Aorta (tissue), 5 donors: ENCODE measurements around the gene MSI2. TPM values are rescaled to one million over a fixed set of nuclear protein-coding genes. Genes with fewer than 3 reads are reported as not detected.

Source experiments
- ATAC-seq: fragments of 200-7000 bp; cut with Tn5 transposase; one replicate; pipeline ENCODE4 v1.9.1; 2022; ENCODE audit warnings: moderate library complexity; ENCODE audit not compliant: low FRiP score
- DNase-seq, 2 donors: peaks; one replicate each; pipeline ENCODE4 v3.0.0-alpha.2; 2020
- H3K27ac ChIP-seq, 2 donors: one replicate each; pipeline ENCODE4 v1.5.1; 2013; ENCODE audit warnings: low read length in 2 of 2, mild to moderate bottlenecking in 2 of 2, moderate library complexity in 2 of 2, control low read depth in 1 of 2, inconsistent platforms in 1 of 2, low read depth in 1 of 2
- H3K27me3 ChIP-seq, 2 donors: one replicate each; pipeline ENCODE4 v1.6.1; 2013; ENCODE audit warnings: control low read depth in 1 of 2, low read length in 1 of 2, mild to moderate bottlenecking in 1 of 2, moderate library complexity in 1 of 2; ENCODE audit not compliant: insufficient read depth in 2 of 2, control insufficient read depth in 1 of 2
- H3K36me3 ChIP-seq, 2 donors: one replicate each; pipeline ENCODE4 v1.6.1; 2013; ENCODE audit warnings: control low read depth in 1 of 2, low read length in 1 of 2, mild to moderate bottlenecking in 1 of 2; ENCODE audit not compliant: insufficient read depth in 2 of 2, control insufficient read depth in 1 of 2
- H3K4me1 ChIP-seq, 2 donors: one replicate each; pipeline ENCODE4 v1.6.1; 2013; ENCODE audit warnings: low read length in 2 of 2, control low read depth in 1 of 2, mild to moderate bottlenecking in 1 of 2, moderate library complexity in 1 of 2; ENCODE audit not compliant: insufficient read depth in 2 of 2, control insufficient read depth in 1 of 2
- H3K4me3 ChIP-seq, 2 donors: one replicate each; pipeline ENCODE4 v1.5.1; 2013; ENCODE audit warnings: low read length in 2 of 2, control low read depth in 1 of 2, mild to moderate bottlenecking in 1 of 2
- H3K9me3 ChIP-seq: one replicate; pipeline ENCODE4 v1.6.1; 2013; ENCODE audit warnings: mild to moderate bottlenecking, low read length; ENCODE audit not compliant: control insufficient read depth
- WGBS, 2 donors: extraction: QIAGEN DNeasy Blood & Tissue Kit; methylation state at CpG; one replicate each; pipeline ENCODE4 v1.1.7; 2013; 5-methylcytosine and 5-hydroxymethylcytosine counted together
- intact Hi-C, 2 donors: fragments of 100-400 bp; cut with DNase I; formaldehyde crosslinking; loops; one replicate each; pipeline versions ENCODE4 v1.14.2 to v1.15.0; 2022
- polyA plus RNA-seq, 2 donors: library from polyadenylated mRNA; stranded (reverse); fragments of 200-250 nt; gene quantifications; one replicate each; pipeline ENCODE4 v1.2.3, GENCODE V29; 2013
- total RNA-seq, 2 donors: library from RNA; stranded (reverse); fragmentation: NEBNext Ultra II Directional; extraction: Animal tissue kit (Norgen Biotek cat#: 25700); gene quantifications; one replicate each; pipeline ENCODE4 v1.2.1, GENCODE V29; 2021
- donor health status: healthy with polysubstance abuse.
- donor health status: Bipolar disorder and iron deficiency.
- donor health status: DM: no; HTN: no; CAD: no.
- donor health status: DM: no; HTN: no; CAD: no.
- donor health status: DM: yes; HTN: yes; CAD: no.

The MSI2 gene
- total and polyA plus RNA-seq, 4 donors, result 9.3 to 48.2 (median 29.1) TPM

GRCh38 chr17:57548421-57549410 is 292.4 kb downstream of the MSI2 start:
- Histone ChIP-seq H3K4me1 (no peaks in the 10 kb centered on the region), H3K9me3 (no peaks in the 10 kb centered on the region), H3K27ac (no peak overlapping the region), H3K4me3 (no peak overlapping the region), H3K36me3 (no peaks in the 10 kb centered on the region), H3K27me3 (no peaks in the 10 kb centered on the region)
- intact Hi-C loops, result loop anchor here in 1 of 2 donors (10.0 kb wide), 1 partner anchor 294 kb away; the partner anchor contains the start of gene MSI2
- WGBS, 2 donors, result 67 to 73% methylated on average over 19 of the region's 19 CpGs
- peak; percentile 74 for ATAC-seq
- no peak for DNase-seq

DNA sequence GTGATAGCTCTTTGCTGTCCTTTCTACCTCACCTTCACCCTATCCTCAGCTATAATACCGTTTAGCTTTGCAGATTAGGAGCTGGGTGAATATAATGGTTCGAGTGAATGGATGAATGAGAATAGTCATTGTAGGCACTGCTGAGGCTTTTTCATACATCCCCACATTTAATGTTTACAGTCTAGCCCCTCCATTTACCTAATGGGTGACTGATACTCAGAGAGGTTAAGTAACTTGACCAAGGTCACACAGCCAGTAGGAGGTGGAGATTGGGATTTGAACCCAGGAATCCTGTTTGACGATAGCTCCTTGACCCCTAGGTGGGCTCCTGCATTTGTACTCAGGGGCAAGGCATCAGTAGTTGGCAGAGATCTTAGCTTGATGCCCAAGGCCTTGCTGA is 293.1 kb downstream of the MSI2 start:
- H3K36me3 ChIP-seq, result no peaks in the 10 kb centered on the region
- intact Hi-C loops, result loop anchor here in 1 of 2 donors (10.0 kb wide), 1 partner anchor 295 kb away; the partner anchor contains the start of gene MSI2
- 91 to 93% methylated on average over 3 of the region's 3 CpGs for WGBS, 2 donors
- H3K9me3 ChIP-seq, result no peaks in the 10 kb centered on the region
- DNase-seq (no peak), ATAC-seq (no peak)
- no peaks in the 10 kb centered on the region for H3K4me1 ChIP-seq
- no peaks in the 10 kb centered on the region for H3K27me3 ChIP-seq
- no peak overlapping the region for H3K4me3 ChIP-seq
- no peak overlapping the region for H3K27ac ChIP-seq

DNA sequence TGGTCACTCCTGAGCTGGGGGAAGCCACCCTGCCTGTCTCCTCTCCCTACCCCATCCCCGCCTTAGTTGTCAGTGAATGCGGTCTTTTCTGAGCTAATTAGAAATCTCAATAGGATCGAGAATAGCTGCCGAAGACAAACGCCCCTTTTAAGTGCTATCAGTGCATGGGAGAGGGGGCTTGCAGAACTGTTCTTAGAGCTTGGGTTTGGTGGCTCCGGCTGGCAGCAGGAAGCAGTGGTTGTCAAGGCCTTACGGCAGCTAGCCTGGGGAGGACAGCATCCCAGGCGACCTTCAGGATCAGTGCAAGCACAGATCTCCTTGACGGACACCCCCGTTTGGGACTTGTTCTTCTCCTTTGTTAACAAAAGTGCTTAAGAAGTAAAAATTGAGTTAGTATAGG is 293.7 kb downstream of the MSI2 start:
- Histone ChIP-seq H3K27ac (no peak overlapping the region), H3K4me1 (no peaks in the 10 kb centered on the region), H3K36me3 (no peaks in the 10 kb centered on the region), H3K27me3 (no peaks in the 10 kb centered on the region), H3K4me3 (no peak overlapping the region), H3K9me3 (no peaks in the 10 kb centered on the region)
- DNase-seq, result no peak
- no peak for ATAC-seq
- intact Hi-C loops, result loop anchor here (5.0 kb wide), 2 partner anchors 112 to 122 kb away; no protein-coding TSS in a partner anchor
- WGBS, 2 donors, result 93 to 95% methylated on average over 10 of the region's 10 CpGs

- ATAC-seq (no peak), DNase-seq (no peak)
- Histone ChIP-seq H3K27me3 (no peaks in the 10 kb centered on the region), H3K27ac (no peak overlapping the region), H3K36me3 (no peaks in the 10 kb centered on the region), H3K9me3 (no peaks in the 10 kb centered on the region), H3K4me1 (no peaks in the 10 kb centered on the region), H3K4me3 (no peak overlapping the region)
- intact Hi-C loops, result loop anchor here (5.0 kb wide), 2 partner anchors 112 to 122 kb away; no protein-coding TSS in a partner anchor
- 93% methylated on average over 11 of the region's 11 CpGs for WGBS, 2 donors
Measured at GRCh38 chr17:57550668-57551315, 294.5 kb downstream of the MSI2 start.

DNA sequence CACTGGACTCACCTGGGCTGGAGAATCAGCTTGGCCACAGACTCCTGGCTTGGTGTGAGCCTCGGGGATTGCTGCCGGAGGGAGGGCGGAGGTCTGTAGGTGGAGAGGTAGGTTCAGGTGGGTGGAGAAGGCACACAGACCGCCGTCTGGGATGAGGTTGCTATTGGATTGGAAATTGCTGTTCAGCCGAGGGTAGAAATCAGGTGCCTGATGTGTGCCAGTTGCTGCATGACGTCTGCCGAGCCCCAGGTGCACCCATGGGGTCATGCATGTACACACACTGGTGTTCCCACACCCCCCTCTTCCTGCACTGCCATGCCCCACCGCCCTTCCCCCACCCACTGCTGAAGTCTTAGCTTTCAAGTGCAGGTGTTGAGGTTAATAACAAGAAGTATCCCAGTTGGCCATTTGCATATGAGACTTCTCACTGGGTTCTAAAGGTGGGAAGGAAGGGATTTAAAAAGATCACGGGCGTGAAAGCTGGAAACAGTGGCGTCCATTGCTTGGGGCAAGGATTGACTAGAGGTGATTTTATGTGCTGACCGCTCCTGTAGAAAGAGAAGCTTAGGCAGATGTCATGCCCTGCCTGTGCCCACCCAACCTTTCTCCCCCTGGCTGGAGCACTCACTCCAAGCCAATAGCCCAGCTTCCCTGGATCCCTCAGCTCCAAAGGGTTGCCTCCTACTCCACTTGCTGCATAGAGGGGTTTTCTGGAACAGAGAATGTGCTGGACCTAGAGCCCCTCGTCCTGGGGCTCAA is 295.2 kb downstream of the MSI2 start:
- no peak for ATAC-seq
- DNase-seq, result no peak
- Histone ChIP-seq H3K4me3 (no peak overlapping the region), H3K27me3 (no peaks in the 10 kb centered on the region), H3K36me3 (no peaks in the 10 kb centered on the region), H3K27ac (no peak overlapping the region), H3K9me3 (no peaks in the 10 kb centered on the region), H3K4me1 (no peaks in the 10 kb centered on the region)
- WGBS, 2 donors, result 91% methylated on average over 14 of the region's 14 CpGs
- intact Hi-C loops, result loop anchor here (5.0 kb wide), 2 partner anchors 111 to 121 kb away; no protein-coding TSS in a partner anchor

DNA sequence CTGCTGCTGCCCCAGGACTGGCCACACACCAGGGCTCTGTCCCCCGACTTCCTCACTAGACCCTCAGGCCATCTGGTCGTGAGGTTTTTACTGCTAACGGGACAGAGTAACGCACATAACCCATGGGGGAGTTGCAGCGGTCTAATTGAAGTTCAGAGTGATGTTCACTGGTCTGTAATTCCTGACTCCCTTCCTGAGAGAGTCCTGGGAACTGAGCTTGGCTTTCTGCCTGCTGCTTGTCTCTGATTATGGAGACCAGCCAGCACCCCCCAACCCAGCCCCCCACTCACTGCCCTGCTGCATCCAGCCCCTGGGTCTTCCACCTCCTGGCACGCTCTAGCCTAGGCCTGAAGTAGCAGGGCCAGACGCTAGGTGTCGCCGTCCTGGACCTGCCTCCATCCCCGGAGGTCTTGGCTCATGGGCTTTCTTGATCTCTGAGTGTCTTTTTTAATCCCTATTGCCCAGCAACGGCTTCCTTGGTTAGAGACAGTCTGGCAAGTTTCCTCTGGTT is 295.8 kb downstream of the MSI2 start:
- no peaks in the 10 kb centered on the region for H3K27me3 ChIP-seq
- no peaks in the 10 kb centered on the region for H3K36me3 ChIP-seq
- 33 to 37% methylated on average over 11 of the region's 11 CpGs for WGBS, 2 donors
- intact Hi-C loops, result loop anchor here (5.0 kb wide), 2 partner anchors 110 to 120 kb away; no protein-coding TSS in a partner anchor
- DNase-seq, result peak in 1 of 2 donors; percentile 85
- no peaks in the 10 kb centered on the region for H3K9me3 ChIP-seq
- H3K4me1 ChIP-seq, result no peaks in the 10 kb centered on the region
- no peak overlapping the region for H3K27ac ChIP-seq
- ATAC-seq, result peak; percentile 69
- no peak overlapping the region for H3K4me3 ChIP-seq

DNA sequence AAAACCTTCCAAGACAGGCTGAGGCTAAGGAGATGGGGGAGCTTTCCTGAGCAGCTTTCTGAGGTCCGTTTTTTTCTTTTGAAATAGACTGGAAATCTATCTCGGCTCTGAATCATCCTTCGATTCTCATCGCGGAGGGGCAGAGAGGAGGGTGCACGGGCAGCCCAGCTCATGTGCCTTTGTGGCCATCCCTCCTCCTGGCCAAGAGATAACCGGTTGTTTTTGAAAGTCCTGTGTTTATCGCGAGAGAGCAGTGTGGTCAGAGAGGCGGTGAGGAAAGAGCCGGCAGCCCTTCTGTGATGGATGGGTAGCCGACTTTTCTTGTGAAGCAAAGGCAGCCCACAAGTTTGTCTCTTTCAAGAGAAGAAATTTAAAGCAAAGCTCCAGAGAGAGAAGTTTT is 297.2 kb downstream of the MSI2 start:
- H3K9me3 ChIP-seq, result no peaks in the 10 kb centered on the region
- H3K4me3 ChIP-seq, result no peak overlapping the region
- intact Hi-C loops, result loop anchor here (5.0 kb wide), 2 partner anchors 109 to 119 kb away; no protein-coding TSS in a partner anchor
- no peak for ATAC-seq
- no peaks in the 10 kb centered on the region for H3K27me3 ChIP-seq
- no peaks in the 10 kb centered on the region for H3K4me1 ChIP-seq
- WGBS, 2 donors, result 45 to 60% methylated on average over 12 of the region's 12 CpGs
- H3K27ac ChIP-seq, result no peak overlapping the region
- DNase-seq, result no peak
- no peaks in the 10 kb centered on the region for H3K36me3 ChIP-seq
